Stimulated activated CD8-positive, alpha-beta memory T cell treated with anti-CD3 and anti-CD28 coated beads, Interleukin-7, amount 100 ng/mL, for 48 hours (primary cell): ENCODE measurements around the gene CCSER1.
"Not testable (repeated sequence)": the region's sequence is repeated elsewhere in the genome, so short reads cannot be mapped to it uniquely, and the experiment has no call there.

Source experiments
- DNase-seq, 2 donors: peaks; one replicate each; pipeline ENCODE4 v3.0.0-alpha.2; 2020; ENCODE audit warnings: low read depth in 1 of 2; ENCODE audit errors: extremely low read depth in 1 of 2

CCSER1 gene

DNA sequence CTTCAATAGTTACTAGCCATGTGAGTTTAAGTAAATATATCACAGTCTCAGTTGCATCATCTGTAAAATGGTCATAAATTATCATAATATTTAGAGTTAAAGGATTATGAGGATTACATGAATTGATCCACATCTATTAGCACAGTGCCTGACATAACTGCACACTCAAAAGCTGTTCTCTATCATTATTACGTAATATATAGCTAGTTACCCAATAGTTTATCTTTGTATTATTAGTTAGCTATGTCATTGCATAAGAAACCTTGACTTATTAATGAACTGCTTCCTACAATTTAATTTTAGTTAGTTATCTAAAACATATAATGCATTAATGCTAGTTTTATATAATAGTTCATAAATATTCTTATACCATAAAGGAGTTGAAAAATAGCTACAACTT lies 1099.7 kb downstream of the CCSER1 start:
- no peak for DNase-seq

GRCh38 chr4:91228659-91229058 lies 1101.5 kb downstream of the CCSER1 start:
- DNase-seq = no peak

DNA sequence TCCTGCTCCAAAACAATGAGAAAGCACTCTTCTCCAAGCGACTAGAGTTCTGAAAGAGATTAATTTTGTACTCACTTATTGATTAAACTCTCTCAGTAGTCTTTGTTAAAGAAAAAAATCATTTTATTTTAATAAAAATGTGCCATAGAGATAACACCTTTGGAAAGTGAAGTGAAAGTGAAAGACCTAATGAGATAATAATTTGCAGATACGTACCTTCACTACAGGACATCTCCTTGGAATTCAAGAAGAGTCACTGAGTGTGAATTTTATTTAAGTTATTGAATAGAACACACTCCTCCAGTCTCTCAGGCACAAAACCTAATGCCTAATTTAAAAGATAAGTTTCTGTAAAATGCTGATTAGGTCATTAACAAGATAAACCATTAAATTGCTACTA lies 1106.0 kb downstream of the CCSER1 start:
- DNase-seq = no peak

DNA sequence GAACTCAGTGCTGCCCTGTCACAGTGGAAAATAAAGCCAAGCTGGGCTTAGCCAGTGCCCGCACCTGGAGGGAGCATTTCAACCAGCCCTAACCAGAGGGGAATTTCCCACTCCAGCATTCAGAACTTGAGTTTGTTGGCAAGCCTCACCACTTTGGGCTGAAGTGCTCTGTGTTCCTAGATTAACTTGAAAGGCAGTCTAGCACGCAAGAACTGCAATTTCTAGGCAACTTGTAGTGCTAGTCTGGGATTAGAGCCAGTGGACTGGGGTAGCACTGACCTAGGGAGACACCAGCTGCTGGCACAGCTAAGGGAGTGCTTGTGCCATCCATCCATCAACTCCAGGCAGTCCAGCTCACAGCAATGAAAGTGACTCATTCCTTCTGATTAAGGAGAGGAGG lies 1115.9 kb downstream of the CCSER1 start:
- DNase-seq = no peak

- no peak for DNase-seq
These were observed 1128.8 kb downstream of the CCSER1 start for GRCh38 chr4:91256043-91256442.

GRCh38 chr4:91256751-91257150 lies 1129.6 kb downstream of the CCSER1 start:
- no peak for DNase-seq

GRCh38 chr4:91257721-91258120 lies 1130.5 kb downstream of the CCSER1 start:
- DNase-seq = no peak

- DNase-seq = no peak
These were observed 1131.1 kb downstream of the CCSER1 start for GRCh38 chr4:91258326-91258725.

DNA sequence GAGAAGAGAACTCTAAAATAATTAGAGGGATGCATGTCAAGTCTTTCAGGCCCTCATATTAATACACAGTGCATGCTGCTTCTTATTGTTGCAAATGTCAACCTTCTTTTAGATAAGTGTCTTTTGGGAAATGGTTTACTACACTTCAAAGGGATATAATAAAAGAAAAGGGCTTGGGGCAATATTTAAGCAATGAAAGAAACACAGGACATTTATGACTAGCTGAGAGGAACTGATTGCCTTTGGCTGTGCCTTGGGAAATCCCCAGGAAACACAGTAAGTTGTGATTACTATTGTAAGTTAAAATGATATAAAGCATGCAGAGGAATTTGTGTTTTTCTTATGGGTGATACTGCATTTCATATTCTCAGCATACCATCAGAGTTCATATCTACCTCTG lies 1140.3 kb downstream of the CCSER1 start:
- DNase-seq = no peak

DNA sequence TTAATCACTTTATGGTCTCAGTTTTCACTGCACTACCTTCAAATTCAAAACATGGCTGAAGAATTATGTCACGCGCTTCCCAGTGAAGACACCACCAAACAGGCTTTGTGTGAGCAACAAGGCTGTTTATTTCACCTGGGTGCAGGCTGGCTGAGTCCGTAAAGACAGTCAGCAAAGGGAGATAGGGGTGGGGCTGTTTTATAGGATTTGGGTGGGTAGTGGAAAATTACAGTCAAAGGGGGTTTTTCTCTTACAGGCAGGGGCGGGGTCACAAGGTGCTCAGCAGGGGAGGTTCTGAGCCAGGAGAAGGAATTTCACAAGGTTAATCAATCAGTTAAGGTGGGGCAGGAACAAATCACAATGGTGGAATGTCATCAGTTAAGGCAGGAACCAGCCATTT lies 1141.3 kb downstream of the CCSER1 start:
- DNase-seq = not testable (repeated sequence)

DNA sequence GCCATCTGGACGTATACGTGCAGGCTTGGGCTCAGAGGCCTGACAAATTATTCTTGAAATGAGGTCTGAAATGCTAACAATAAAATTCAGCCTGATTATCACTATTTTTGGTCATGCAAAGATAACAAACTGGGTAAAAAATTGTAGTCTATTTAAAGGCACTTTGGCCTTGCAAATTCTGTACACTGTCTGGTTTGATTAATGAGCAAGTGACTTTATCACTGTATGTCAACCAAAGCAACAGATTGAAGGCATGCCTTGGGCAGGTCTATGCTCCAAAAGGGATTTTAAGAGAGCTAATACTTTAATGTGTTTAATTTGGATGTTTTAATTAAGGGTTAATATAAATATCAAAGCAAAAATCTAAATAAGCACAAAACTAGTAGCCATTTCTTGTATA lies 1141.7 kb downstream of the CCSER1 start:
- no peak for DNase-seq

GRCh38 chr4:91279899-91280298 lies 1152.7 kb downstream of the CCSER1 start:
- no peak for DNase-seq

DNA sequence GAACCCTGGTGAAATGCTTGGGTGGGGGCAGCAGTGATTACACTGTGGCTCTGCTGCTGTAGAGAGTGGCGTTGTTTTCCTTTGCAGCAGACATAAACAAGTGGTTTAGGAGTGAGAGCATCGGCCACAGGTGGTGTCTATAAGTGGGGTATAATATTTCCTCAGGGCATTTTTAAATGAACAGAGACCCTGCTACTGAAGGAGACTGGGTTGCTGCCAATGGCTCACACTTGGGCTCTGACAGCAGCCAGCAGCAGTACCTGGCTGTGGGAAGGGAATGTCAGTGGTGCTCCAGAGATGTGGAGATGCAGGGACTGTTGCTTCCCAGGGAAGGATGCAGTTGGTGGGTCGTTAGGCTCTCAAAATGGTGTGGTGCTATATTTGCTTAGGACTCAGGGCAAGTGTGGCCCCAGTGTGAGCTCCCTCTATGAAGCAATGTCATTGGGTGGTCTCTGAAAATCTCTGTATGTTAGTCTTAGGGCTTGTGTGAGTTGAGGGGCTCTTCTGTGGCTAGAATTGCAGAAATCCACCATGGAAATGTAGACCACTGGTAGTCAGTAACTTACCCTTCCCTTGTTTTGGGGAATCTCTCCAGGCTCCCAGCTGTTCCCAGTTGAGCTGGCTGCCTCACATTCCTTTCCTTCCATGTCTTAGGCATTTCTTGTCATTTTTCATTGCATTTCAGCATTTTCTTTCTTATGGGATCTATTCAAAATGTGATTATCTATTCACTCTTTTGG lies 1153.5 kb downstream of the CCSER1 start:
- no peak for DNase-seq

DNA sequence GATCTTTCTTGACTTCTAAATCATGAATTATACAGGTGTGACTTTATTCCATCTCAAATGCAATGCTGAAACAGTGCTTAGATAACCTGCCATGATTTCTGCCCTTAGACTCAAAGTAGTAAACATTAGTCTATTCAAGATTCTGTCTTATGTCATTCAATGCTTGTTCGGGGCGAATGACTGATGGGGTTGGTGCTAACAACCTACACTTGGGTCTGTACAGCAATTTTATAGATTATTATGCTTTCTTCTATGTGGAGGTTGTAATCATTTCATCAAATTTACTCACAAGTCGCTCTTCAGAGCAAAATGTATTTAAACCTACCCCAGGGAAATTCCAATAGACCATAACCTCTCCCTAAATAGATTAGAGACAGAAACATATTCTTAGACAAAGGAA lies 1155.0 kb downstream of the CCSER1 start:
- DNase-seq = no peak

GRCh38 chr4:91283726-91284230 lies 1156.6 kb downstream of the CCSER1 start:
- no peak for DNase-seq

- DNase-seq = no peak
These were observed 1157.3 kb downstream of the CCSER1 start for GRCh38 chr4:91284480-91284879.

DNA sequence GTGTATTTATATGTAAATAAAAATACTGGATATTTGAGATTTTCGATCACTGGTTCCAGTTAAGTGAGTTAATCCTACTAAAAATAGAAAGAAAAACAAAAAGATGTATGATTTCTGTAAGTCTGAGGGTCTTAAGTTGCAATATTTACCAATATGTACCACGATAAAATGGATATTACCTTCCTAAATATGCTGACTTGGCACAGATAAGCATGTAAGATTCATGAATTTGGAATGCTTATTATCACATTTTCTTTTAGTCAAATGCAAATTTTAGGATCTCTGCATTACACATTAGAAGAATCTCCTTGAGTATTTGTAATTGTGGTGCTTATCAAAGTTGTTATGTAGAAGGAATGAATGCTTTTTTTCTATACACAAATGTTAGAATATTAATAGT lies 1158.3 kb downstream of the CCSER1 start:
- DNase-seq = no peak

- no peak for DNase-seq
These were observed 1161.6 kb downstream of the CCSER1 start for GRCh38 chr4:91288702-91289311.

DNA sequence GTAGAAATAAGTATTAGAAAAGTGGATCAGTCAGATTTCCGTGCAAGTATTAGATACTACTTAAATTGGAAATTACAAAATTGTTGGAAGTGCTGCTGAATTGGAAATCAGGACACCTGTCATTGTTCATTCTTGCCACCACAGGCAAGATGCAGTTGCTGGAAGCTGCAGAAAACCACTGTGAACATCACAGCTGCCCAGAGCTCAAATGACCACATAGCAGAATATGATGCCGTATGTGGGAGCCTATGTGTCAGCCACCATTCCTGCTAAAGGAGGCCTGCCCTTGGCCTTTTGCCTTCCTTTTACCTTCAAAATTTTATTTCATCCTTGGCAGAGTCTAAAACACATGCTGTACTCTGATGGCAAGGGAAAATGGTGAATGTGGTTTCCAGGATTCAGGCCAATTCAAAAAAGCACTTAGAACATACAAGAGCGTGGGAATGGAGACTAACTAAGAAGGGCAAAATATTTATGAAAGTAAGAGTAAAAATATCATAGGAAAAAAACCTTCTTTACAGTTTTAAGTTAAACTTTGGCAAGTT lies 1171.0 kb downstream of the CCSER1 start:
- no peak for DNase-seq

DNA sequence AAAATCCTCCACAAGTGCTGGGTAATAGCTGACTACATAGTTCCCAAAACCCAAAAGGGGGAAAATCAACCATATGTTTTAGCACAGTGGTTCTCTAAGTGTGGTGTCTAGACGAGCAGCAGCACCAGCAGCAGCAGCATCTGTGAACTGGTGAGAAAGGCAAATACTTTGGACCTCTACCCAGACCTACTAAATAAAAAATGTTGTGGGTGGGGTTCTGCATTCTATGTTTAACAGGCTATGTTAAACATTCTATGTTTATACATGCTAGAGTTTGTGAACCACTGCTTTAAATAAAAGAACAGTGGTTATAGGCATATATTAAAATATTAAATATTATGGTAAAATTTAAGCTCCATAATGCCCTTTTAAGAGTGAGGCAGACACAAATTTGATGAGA lies 1171.6 kb downstream of the CCSER1 start:
- DNase-seq = no peak

GRCh38 chr4:91302120-91302519 lies 1174.9 kb downstream of the CCSER1 start:
- DNase-seq = no peak

- DNase-seq = no peak
These were observed 1177.1 kb downstream of the CCSER1 start for GRCh38 chr4:91304292-91304691.
